Liver (tissue), 9 donors: ENCODE data around the gene PPFIA1. TPM values are rescaled to one million over a fixed set of nuclear protein-coding genes. Genes with fewer than 3 reads are reported as not detected.

ENCODE experiments used
- DNase-seq: peaks from one replicate; pipeline ENCODE4 v3.0.0-alpha.2; 2017; ENCODE audit warnings: low spot score
- H3K27ac ChIP-seq, 2 donors: one replicate each; pipeline ENCODE4 v1.7.0; 2013; ENCODE audit warnings: inconsistent platforms in 2 of 2, low read length in 2 of 2, control low read depth in 1 of 2, low read depth in 1 of 2, mild to moderate bottlenecking in 1 of 2
- H3K27me3 ChIP-seq, 4 donors: one replicate each; pipeline versions ENCODE4 v1.6.1 to v1.7.0; 2013; ENCODE audit warnings: low read length in 3 of 4, inconsistent platforms in 1 of 4, mild to moderate bottlenecking in 1 of 4, moderate library complexity in 1 of 4; ENCODE audit not compliant: control insufficient read depth in 4 of 4, insufficient read depth in 4 of 4
- H3K36me3 ChIP-seq, 4 donors: one replicate each; pipeline versions ENCODE4 v1.6.1 to v1.7.0; 2013; ENCODE audit warnings: low read length in 3 of 4, mild to moderate bottlenecking in 3 of 4, low read depth in 1 of 4, moderate library complexity in 1 of 4; ENCODE audit not compliant: control insufficient read depth in 4 of 4, insufficient read depth in 3 of 4
- H3K4me1 ChIP-seq, 4 donors: one replicate each; pipeline versions ENCODE4 v1.6.1 to v1.7.0; 2013; ENCODE audit warnings: low read length in 3 of 4, mild to moderate bottlenecking in 3 of 4, moderate library complexity in 1 of 4; ENCODE audit not compliant: control insufficient read depth in 4 of 4, insufficient read depth in 4 of 4
- H3K4me3 ChIP-seq, 3 donors: one replicate each; pipeline versions ENCODE4 v1.6.1 to v1.7.0; 2013; ENCODE audit warnings: low read length in 3 of 3, control low read depth in 1 of 3, low read depth in 1 of 3, mild to moderate bottlenecking in 1 of 3
- H3K9ac ChIP-seq, 2 donors: one replicate each; pipeline ENCODE4 v1.7.0; 2013; ENCODE audit warnings: low read length in 2 of 2, mild to moderate bottlenecking in 2 of 2, moderate library complexity in 2 of 2, control low read depth in 1 of 2, low read depth in 1 of 2
- H3K9me3 ChIP-seq, 4 donors: one replicate each; pipeline versions ENCODE4 v1.6.1 to v1.7.0; 2013; ENCODE audit warnings: low read length in 3 of 4; ENCODE audit not compliant: control insufficient read depth in 4 of 4
- CTCF ChIP-seq: fragments of 150-350 bp; IDR thresholded peaks from 2 replicates; pipeline ENCODE4 v1.5.1; 2017; ENCODE audit warnings: improper control_type of control experiment, low read depth, low read length; ENCODE audit not compliant: missing input control
- FOXA1 ChIP-seq: IDR thresholded peaks from 2 replicates; pipeline ENCODE4 v1.6.1; 2016; ENCODE audit warnings: antibody characterized with exemption
- FOXA2 ChIP-seq: IDR thresholded peaks from 2 replicates; pipeline ENCODE4 v1.6.1; 2016; ENCODE audit warnings: antibody characterized with exemption
- HNF4A ChIP-seq, 2 donors: conservative IDR thresholded peaks; 2 replicates each; pipeline ENCODE4 v1.6.1; 2016; ENCODE audit warnings: antibody characterized with exemption in 2 of 2, mild to moderate bottlenecking in 2 of 2
- HNF4G ChIP-seq: IDR thresholded peaks from 2 replicates; pipeline ENCODE4 v1.6.1; 2016; ENCODE audit warnings: antibody characterized with exemption
- JUND ChIP-seq, 2 donors: IDR thresholded peaks; 2 replicates each; pipeline ENCODE4 v1.6.1; 2016; ENCODE audit warnings: antibody characterized with exemption in 2 of 2
- NR2F2 ChIP-seq: IDR thresholded peaks from 2 replicates; pipeline ENCODE4 v1.6.1; 2016; ENCODE audit warnings: antibody characterized with exemption
- RAD21 ChIP-seq, 2 donors: IDR thresholded peaks; 2 replicates each; pipeline ENCODE4 v1.6.1; 2016; ENCODE audit warnings: antibody characterized with exemption in 2 of 2, mild to moderate bottlenecking in 2 of 2
- REST ChIP-seq: IDR thresholded peaks from 2 replicates; pipeline ENCODE4 v1.6.1; 2016; ENCODE audit warnings: antibody characterized with exemption, mild to moderate bottlenecking
- RXRA ChIP-seq, 2 donors: IDR thresholded peaks; 2 replicates each; pipeline ENCODE4 v1.6.1; 2017 to 2018; ENCODE audit warnings: antibody characterized with exemption in 2 of 2, mild to moderate bottlenecking in 1 of 2
- SP1 ChIP-seq: IDR thresholded peaks from 2 replicates; pipeline ENCODE4 v1.6.1; 2018; ENCODE audit warnings: antibody characterized with exemption, mild to moderate bottlenecking
- ZBTB33 ChIP-seq: IDR thresholded peaks from 2 replicates; pipeline ENCODE4 v1.6.1; 2016; ENCODE audit warnings: antibody characterized with exemption
- WGBS: extraction: QIAGEN DNeasy Blood & Tissue Kit; methylation state at CpG from one replicate; pipeline ENCODE4 v1.1.7; 2013; 5-methylcytosine and 5-hydroxymethylcytosine counted together
- polyA plus RNA-seq, 2 donors: library from polyadenylated mRNA; stranded (reverse) in 1 of 2; unstranded in 1 of 2; fragments of 200-250 nt in 1 of 2; fragments of >200 nt in 1 of 2; fragmentation: Nextera tagmentation in 1 of 2; extraction: Ambion mirVana in 1 of 2; gene quantifications; one replicate each; pipeline versions ENCODE4 v1.2.1 to v1.2.3, GENCODE V29; 2013 to 2015
- total RNA-seq, 2 donors: library from RNA; depleted of rRNA; stranded (reverse); fragments of >200 nt; gene quantifications; one replicate each; pipeline ENCODE4 v1.2.3, GENCODE V29; 2014
- TF ChIP-seq, protein P1 (sequence below): IDR thresholded peaks from 2 replicates; pipeline ENCODE4 v1.6.1; 2016; ENCODE audit warnings: antibody characterized with exemption
- TF ChIP-seq, protein P2 (sequence below): IDR thresholded peaks from 2 replicates; pipeline ENCODE4 v1.6.1; 2016; ENCODE audit warnings: antibody characterized with exemption
- donor health status: healthy.
- donor health status: healthy.
- donor health status: healthy.
- donor health status: healthy.
- donor health status: healthy.

PPFIA1 gene
- total and polyA plus RNA-seq, 4 donors = 9.9 to 39.6 (median 14.5) TPM

- WGBS = 85% methylated on average over 9 of the region's 9 CpGs
- H3K4me1 ChIP-seq = no peaks in the 10 kb centered on the region
- no peak overlapping the region for H3K27ac ChIP-seq
- no peak overlapping the region for H3K4me3 ChIP-seq
- H3K9ac ChIP-seq = no peak overlapping the region
- peaks cover 6 to 61% (median 49%) of the 10 kb centered on the region in 4 donors for H3K36me3 ChIP-seq
- DNase-seq = no peak
- no peaks in the 10 kb centered on the region for H3K9me3 ChIP-seq
- no peak for TF ChIP-seq RXRA (IDR thresholded peaks at IDR 0.05)
- TF ChIP-seq, protein P1, sequence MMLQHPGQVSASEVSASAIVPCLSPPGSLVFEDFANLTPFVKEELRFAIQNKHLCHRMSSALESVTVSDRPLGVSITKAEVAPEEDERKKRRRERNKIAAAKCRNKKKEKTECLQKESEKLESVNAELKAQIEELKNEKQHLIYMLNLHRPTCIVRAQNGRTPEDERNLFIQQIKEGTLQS = no peak
- TF ChIP-seq ZBTB33 = no peak
- no peaks in the 10 kb centered on the region for H3K27me3 ChIP-seq
These were observed 108.1 kb downstream of the PPFIA1 start for GRCh38 chr11:70378506-70379134.

- H3K27me3 ChIP-seq = no peaks in the 10 kb centered on the region
- no peaks in the 10 kb centered on the region for H3K4me1 ChIP-seq
- no peak for DNase-seq
- peaks cover 8 to 61% (median 39%) of the 10 kb centered on the region in 4 donors for H3K36me3 ChIP-seq
- H3K9me3 ChIP-seq = no peaks in the 10 kb centered on the region
- 93% methylated on average over 8 of the region's 8 CpGs for WGBS
- no peak overlapping the region for H3K9ac ChIP-seq
- TF ChIP-seq HNF4A (conservative IDR thresholded peaks at IDR 0.05) = no peak
- TF ChIP-seq FOXA1 = no peak
- TF ChIP-seq SP1 = no peak
- no peak for TF ChIP-seq REST
- no peak for TF ChIP-seq FOXA2
- no peak for TF ChIP-seq NR2F2
- TF ChIP-seq CTCF = no peak
- no peak for TF ChIP-seq HNF4G
- no peak for TF ChIP-seq ZBTB33
- no peak for TF ChIP-seq RAD21 (IDR thresholded peaks at IDR 0.05)
- TF ChIP-seq, protein P1 = no peak
- TF ChIP-seq, protein P2, sequence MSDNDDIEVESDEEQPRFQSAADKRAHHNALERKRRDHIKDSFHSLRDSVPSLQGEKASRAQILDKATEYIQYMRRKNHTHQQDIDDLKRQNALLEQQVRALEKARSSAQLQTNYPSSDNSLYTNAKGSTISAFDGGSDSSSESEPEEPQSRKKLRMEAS = no peak
- no peak for TF ChIP-seq JUND (IDR thresholded peaks at IDR 0.05)
- no peak overlapping the region for H3K27ac ChIP-seq
- no peak overlapping the region for H3K4me3 ChIP-seq
These were observed 110.9 kb downstream of the PPFIA1 start for GRCh38 chr11:70381350-70381749.
